Stimulated activated CD4-positive, alpha-beta T cell treated with anti-CD3 and anti-CD28 coated beads, Interleukin-12 subunit alpha, Interleukin-12 subunit beta, amount 100 ng/mL, for 4 hours (primary cell): ENCODE data around the gene TBXA2R.
A peak's percentile ranks its signal among the peaks of the same experiment; 100 is the strongest.
"Not testable (repeated sequence)": the region's sequence is repeated elsewhere in the genome, so short reads cannot be mapped to it uniquely, and the experiment has no call there.

Experiments
- DNase-seq: peaks from one replicate; pipeline ENCODE4 v3.0.0-alpha.2; 2020

TBXA2R gene

GRCh38 chr19:3604987-3605343 is 1.7 kb downstream of the TBXA2R start:
- DNase-seq, result no peak

GRCh38 chr19:3604227-3604986 is 2.3 kb downstream of the TBXA2R start:
- no peak for DNase-seq

GRCh38 chr19:3603121-3603811 is 3.4 kb downstream of the TBXA2R start:
- DNase-seq, result no peak

GRCh38 chr19:3601021-3601420 is 5.7 kb downstream of the TBXA2R start:
- DNase-seq, result no peak

GRCh38 chr19:3599776-3600187 is 6.9 kb downstream of the TBXA2R start:
- DNase-seq, result no peak

- no peak for DNase-seq
Observed at GRCh38 chr19:3595521-3596061, 11.1 kb downstream of the TBXA2R start.

- DNase-seq, result no peak
Observed at GRCh38 chr19:3593156-3593555, 13.5 kb downstream of the TBXA2R start.

GRCh38 chr19:3591876-3592613 is 14.6 kb downstream of the TBXA2R start:
- DNase-seq, result no peak

- DNase-seq, result no peak
Observed at GRCh38 chr19:3590991-3591659, 15.6 kb downstream of the TBXA2R start.

GRCh38 chr19:3589949-3590348 is 16.7 kb downstream of the TBXA2R start:
- DNase-seq, result no peak

GRCh38 chr19:3589439-3589838 is 17.2 kb downstream of the TBXA2R start:
- no peak for DNase-seq

- no peak for DNase-seq
Observed at GRCh38 chr19:3586707-3587346, 19.8 kb downstream of the TBXA2R start.

GRCh38 chr19:3586127-3586626 is 20.5 kb downstream of the TBXA2R start:
- peak; percentile 51 for DNase-seq

GRCh38 chr19:3585301-3586126 is 21.2 kb downstream of the TBXA2R start, which contains the start of gene GIPC3:
TSS of gene GIPC3 (plus strand) at chr19:3585478. CDS start at chr19:3585598, 120 bp downstream.
- peak; percentile 17 for DNase-seq

- not testable (repeated sequence) for DNase-seq
Observed at GRCh38 chr19:3584036-3584802, 22.5 kb downstream of the TBXA2R start.

GRCh38 chr19:3581792-3582191 is 24.9 kb downstream of the TBXA2R start:
- not testable (repeated sequence) for DNase-seq

GRCh38 chr19:3580156-3580934 is 26.3 kb downstream of the TBXA2R start:
- DNase-seq, result no peak

- DNase-seq, result no peak
Observed at GRCh38 chr19:3578390-3578789, 28.3 kb downstream of the TBXA2R start.

- no peak for DNase-seq
Observed at GRCh38 chr19:3577723-3578344, 28.8 kb downstream of the TBXA2R start.
